Left renal pelvis (tissue), 4 donors: ENCODE measurements around the gene MUS81. TPM values are rescaled to one million over a fixed set of nuclear protein-coding genes. Genes with fewer than 3 reads are reported as not detected.
"Not testable (repeated sequence)": the region's sequence is repeated elsewhere in the genome, so short reads cannot be mapped to it uniquely, and the experiment has no call there.

Experiments
- DNase-seq, 4 donors: peaks; one replicate each; pipeline ENCODE4 v3.0.0-alpha.2; 2013; ENCODE audit warnings: low read depth in 4 of 4, low spot score in 3 of 4
- polyA plus RNA-seq, 4 donors: library from polyadenylated mRNA; unstranded; fragments of 120-200 nt; gene quantifications; one replicate each; pipeline ENCODE4 v1.2.1, GENCODE V29; 2013; ENCODE audit not compliant: insufficient read length in 4 of 4

The MUS81 gene
- polyA plus RNA-seq, 4 donors: 40.5 to 64.2 (median 48.2) TPM

GRCh38 chr11:65844231-65844872 is 15.9 kb upstream of the MUS81 start:
- DNase-seq: no peak

DNA sequence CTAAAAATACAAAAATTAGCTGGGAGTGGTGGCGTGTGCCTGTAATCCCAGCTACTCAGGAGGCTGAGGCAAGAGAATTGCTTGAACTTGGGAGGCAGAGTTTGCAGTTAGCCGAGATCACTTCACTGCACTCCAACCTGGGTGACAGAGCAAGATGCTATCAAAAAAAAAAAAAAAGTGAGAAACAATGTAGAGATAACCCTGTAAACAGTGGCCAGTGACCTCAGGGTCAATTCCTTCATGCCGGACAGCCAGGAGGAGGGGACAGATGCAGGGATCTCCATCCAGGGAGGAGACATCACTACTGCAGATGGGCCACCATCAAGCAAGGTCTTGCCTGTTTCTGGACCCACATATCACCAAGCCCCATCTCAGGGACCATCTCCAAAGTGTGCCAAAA is 12.5 kb upstream of the MUS81 start:
- no peak for DNase-seq

- not testable (repeated sequence) for DNase-seq
Measured at GRCh38 chr11:65848693-65849092, 11.5 kb upstream of the MUS81 start.

- DNase-seq: no peak
Measured at GRCh38 chr11:65849366-65849765, 10.9 kb upstream of the MUS81 start.

- DNase-seq: no peak
Measured at GRCh38 chr11:65849771-65850216, 10.4 kb upstream of the MUS81 start.

- no peak for DNase-seq
Measured at GRCh38 chr11:65850217-65851082, 9.8 kb upstream of the MUS81 start.

GRCh38 chr11:65851083-65851579 is 9.1 kb upstream of the MUS81 start:
- no peak for DNase-seq

- DNase-seq: no peak
Measured at GRCh38 chr11:65851811-65852507, 8.3 kb upstream of the MUS81 start.

DNA sequence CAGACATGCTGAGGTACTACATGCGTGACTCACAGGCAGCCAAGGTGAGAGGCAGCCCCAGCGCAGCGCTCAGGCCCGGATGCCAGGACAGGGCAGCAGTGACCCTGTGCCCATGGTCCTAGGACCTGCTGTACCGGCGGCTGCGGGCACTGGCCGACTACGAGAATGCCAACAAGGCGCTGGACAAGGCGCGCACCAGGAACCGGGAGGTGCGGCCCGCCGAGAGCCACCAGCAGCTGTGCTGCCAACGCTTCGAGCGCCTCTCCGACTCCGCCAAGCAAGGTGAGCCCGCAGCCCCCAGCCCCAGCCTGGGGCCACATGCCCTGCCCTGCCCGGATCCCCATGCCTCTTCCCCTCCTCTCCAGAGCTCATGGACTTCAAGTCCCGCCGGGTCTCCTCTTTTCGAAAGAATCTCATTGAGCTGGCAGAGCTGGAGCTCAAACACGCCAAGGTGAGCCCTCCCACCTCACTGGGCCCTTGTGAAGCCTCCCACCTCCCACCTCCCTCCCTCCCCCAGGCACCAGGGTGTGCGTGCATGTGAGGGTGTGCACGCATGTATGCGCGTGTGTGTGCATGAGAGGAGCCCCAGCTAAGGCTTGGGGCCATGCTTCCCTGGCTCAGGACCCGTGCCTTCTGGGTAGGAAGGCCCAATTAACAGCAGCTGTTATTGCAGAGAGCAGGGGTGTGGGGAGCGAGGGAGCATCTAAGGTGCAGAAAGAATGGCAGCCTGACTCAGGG is 7.6 kb upstream of the MUS81 start:
- DNase-seq: no peak

DNA sequence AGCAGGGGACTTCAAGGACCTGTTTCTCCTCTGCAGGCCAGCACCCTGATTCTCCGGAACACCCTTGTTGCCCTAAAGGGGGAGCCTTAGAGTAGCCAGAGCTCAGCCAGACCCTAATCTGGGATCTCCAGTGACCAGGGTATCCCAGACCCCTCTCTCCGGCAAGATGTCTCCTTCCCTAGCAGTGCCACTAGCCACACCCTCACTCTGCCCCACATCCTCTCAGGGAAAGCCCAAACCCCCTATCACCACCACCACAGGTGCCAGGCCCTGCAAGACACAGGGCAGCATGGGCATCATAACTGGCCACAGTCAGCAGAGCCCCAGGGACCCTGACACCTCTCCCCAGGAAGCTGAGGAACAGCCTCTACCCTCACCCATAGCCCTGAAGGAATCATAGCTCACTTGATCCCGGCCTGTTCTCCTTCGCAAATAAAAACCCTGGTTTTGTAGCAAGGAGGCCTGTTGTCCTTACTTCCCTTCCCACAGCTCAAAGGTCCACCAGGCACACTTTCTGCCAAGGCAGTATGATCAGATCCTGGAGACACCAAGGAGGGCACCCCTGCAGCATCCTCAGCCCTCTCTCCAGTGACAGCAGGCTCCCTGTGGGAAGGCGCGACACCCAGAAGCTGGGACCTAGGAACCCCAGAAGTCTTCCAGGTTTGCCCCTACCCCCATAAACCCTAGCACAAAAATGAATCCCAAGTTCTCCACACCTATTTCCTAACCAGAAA is 6.8 kb upstream of the MUS81 start:
- DNase-seq: no peak

GRCh38 chr11:65854161-65854592 is 6.1 kb upstream of the MUS81 start:
- DNase-seq: no peak

GRCh38 chr11:65854852-65855837 is 5.1 kb upstream of the MUS81 start:
- no peak for DNase-seq

- no peak for DNase-seq
Measured at GRCh38 chr11:65855927-65856363, 4.3 kb upstream of the MUS81 start.

GRCh38 chr11:65856689-65857499 is 3.3 kb upstream of the MUS81 start:
- peak in 1 of 4 donors; percentile 27 for DNase-seq

DNA sequence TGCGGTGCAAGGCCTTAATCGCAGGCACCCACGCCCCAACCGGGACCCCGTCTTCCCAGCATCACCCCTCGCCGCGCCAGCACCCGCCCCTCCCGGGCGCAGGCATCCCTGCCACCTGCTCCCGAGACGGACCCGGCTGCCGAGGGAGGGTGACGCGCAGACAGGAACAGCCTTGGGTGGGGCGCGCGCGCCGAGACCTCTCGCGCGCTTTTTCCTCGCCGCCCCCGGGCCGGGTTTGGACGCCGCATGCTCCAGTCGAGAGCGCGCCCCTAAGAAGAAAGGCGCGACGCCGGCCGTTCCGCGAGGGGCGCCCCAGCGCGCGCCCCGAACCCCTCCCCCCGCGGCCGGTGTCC is 2.8 kb upstream of the MUS81 start:
- no peak for DNase-seq

GRCh38 chr11:65857853-65858680 is 2.2 kb upstream of the MUS81 start, which contains the start of gene CFL1:
CFL1 (minus strand) TSS chr11:65858180; CDS start chr11:65858099, 81 bp downstream.
- DNase-seq: peak; percentile 87 to 92 (median 92)

GRCh38 chr11:65858681-65859087 is 1.5 kb upstream of the MUS81 start:
- DNase-seq: no peak
